HG03432 (cell line): Measurements from ENCODE around the gene RERE.
"Not testable (repeated sequence)": the region's sequence is repeated elsewhere in the genome, so short reads cannot be mapped to it uniquely, and the experiment has no call there.

Source experiments
- ATAC-seq: cut with Tn5 transposase; IDR thresholded peaks from one replicate; pipeline ENCODE4 v1.9.1; 2021; ENCODE audit warnings: mild to moderate bottlenecking, moderate library complexity; ENCODE audit not compliant: unreplicated experiment

The RERE gene

DNA sequence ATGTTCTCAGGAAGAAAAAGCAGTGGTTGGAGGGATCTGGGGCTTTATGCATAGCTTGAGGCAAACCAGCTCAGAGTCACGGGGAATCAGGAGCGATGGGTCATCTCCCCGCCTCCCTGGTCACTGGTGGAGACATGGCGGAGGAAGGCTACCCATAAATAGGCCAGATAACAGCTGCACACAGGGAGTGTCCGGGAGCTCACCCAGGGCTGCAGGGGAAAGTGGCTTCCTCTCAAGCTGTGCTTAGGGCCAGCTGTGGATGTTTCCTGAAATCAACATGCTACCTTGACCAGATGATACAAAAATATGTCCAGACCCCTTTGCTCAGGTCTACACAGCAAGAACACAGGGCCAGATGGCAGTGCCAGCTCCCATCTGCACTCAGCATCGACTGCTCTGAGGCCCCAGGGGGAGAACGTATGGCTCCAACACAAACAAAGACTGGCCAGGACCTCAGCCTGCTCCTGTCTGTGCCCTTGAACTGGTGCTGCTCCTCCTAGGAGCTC, 27.1 kb upstream of the RERE start:
- ATAC-seq, result no peak

DNA sequence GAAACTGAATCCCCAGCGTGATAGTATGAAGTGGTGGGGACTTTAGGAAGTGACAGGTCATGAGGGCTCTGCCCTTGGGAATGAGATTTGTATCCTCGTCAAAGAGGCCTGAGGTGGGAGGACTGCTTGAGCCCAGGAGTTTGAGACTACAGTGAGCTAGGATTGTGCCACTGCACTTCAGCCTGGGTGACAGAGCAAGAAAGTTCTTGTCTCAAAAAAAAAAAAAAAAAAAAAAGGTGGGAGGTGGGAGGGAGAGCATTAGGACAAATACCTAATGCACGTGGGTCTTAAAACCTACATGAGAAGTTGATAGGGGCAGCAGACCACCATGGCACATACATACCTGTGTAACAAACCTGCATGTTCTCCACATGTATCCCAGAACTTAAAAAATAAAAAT, 24.0 kb upstream of the RERE start:
- no peak for ATAC-seq

DNA sequence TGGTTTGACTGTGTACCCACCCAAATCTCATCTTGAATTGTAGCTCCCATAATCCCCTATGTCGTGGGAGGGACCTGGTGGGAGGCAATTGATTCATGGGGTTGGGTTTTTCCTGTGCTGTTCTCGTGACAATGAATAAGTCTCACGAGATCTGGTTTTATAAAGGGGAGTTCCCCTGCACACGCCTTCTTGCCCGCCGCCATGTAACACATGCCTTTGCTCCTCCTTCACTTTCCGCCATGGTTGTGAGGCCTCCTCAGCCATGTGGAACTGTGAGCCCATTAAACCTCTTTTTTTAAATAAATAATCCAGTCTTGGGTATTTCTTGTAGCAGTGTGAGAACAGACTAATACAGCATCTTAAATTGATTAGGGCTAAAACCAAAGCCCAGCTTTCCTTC, 22.6 kb upstream of the RERE start:
- ATAC-seq, result no peak

- no peak for ATAC-seq
Measured at GRCh38 chr1:8835941-8836643, 18.7 kb upstream of the RERE start.

GRCh38 chr1:8831340-8831739, 13.9 kb upstream of the RERE start:
- no peak for ATAC-seq

DNA sequence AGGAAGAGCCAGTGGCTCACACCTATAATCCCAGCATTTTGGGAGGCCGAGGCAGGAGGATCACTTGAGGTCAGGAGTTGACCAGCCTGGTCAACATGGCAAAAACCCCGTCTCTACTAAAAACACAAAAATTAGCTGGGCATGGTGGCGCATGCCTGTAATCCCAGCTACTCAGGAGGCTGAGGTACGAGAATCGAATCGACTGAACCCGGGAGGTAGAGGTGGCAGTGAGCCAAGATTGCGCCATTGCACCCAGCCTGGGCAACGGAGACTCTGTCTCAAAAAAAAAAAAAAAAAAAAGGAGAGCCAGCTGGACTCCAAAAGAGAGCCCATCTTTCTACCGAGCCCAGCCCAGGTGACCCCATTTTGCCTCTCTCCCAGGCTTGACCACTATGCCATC, 13.3 kb upstream of the RERE start:
- ATAC-seq, result not testable (repeated sequence)

- no peak for ATAC-seq
Measured at GRCh38 chr1:8825985-8826481, 8.6 kb upstream of the RERE start.

DNA sequence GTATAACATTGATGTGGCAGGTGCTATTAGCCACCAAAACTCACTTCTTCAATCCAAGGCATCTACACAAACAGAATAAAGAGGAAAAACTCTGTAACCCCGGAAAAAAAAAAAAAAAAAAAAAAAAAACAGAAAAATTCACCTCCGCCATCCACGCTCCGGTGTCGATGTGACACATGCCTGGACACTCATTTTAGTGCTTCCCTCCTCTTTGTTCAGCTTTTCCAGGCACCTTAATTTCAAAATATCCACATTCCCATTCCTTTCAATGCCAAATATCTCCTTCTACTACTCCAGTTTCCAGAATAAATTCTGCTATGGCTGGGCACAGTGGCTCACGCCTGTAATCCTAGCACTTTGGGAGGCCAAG, 5.8 kb upstream of the RERE start:
- no peak for ATAC-seq

DNA sequence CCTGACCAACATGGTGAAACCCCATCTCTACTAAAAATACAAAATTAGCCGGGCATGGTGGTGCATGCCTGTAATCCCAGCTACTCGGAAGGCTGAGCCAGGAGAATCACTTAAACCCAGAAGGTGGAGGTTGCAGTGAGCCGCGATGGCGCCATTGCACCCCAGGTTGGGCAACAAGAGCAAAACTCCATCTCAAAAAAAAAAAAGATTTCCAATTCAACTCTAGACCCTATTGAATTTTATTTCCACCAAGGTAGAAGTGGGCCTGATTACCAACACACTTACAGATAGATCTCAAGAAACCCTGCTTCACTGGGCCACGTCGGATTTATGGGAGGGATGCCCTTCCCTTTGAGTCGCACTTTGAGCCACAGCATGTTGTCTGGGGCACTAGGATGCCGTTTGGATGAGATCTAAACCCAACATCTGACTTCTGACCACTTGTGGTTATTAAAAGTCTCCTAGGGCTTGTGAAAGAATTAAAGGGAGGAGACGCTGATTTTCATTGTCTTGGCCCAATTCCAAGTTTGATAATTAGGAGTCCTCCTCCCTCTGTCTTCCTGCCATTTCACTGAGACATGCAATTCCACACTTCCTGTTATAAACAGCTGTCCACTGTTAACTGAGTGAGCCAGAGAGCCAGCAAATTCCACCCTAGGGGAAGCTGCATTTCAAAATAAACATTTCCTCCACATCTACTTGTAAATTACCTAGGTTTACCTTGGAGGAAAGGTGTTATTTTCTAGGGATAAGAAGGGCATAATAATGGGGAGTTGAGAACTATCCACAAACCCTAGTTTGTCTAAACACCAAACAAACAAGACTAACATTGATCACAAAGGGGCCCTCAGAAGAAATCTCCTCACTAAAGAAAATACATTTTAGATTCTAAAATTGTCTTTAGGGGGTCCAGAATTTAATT, 5.2 kb upstream of the RERE start:
- ATAC-seq, result no peak

DNA sequence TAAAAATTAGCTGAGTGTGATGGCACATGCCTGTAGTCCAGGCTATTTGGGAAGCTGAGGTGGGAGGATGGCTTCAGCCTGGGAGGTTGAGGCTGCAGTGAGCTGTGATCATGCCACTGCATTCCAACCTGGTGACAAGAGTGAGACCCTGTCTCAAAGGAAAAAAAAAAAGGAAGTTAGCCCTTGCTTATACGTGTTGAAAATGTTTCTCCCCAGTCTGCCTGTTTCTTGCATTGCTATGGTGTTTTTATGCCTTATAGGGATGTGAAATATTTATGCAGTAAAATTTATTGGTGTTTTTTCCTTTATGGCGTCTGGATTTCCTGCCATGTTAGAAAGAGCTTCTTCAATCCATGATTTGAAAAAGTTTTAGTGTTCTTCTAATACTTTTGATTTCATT, 3.6 kb upstream of the RERE start:
- no peak for ATAC-seq

DNA sequence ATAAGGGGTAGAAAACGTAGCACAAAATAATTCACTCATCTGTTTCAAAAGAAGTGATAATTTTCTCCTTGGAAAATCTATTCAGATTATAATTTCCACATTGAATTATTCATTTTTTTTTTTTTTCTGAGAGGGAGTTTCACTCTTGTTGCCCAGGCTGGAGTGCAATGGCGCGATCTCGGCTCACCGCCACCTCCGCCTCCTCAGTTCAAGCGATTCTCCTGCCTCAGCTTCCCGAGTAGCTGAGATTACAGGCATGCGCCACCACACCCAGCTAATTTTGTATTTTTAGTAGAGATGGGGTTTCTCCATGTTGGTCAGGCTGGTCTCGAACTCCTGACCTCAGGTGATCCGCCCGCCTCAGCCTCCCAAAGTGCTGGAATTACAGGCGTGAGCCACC, 1.3 kb upstream of the RERE start:
- not testable (repeated sequence) for ATAC-seq

DNA sequence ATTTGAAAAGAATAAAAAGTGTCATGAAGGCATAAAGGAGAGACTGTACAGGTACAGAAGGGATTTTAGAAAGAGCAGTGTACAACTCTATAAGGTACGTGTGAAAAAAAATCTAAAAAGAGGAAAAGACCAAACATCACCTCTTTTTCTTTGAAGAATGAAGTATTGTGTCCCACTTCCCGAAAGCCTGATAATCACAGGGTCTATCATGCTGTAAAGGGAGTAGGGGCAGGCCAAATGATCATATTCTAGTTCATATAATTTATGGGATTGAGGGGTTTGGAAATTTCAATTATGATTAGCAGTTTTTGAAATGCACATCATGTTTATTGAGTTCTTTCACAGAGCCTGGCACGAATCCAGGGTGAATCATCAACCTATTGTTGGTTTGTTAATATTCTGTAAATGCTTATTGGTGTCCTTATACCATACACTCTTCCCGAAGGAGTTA, 910 bp upstream of the RERE start:
- no peak for ATAC-seq

GRCh38 chr1:8816831-8817411, 519 bp downstream of the RERE start:
- peak; percentile 24 for ATAC-seq

DNA sequence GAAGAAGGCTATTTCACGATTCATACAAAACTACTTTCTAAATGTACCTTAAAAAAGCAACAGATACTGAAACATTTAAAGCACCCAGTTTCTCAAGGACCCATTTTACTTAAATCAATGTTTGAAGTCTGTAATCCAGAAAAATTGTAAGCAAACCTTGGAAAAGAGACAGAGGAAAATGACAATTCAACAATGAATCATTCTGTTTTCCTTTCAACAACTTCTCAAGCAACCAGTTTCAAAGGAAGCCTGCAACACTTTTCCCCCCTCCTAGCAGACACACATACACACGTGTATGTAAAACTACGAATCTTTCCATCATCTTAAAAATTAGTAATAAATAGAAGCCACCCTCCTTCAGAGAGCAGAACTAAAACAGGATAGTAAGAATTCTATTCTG, 1.2 kb downstream of the RERE start:
- ATAC-seq, result no peak

DNA sequence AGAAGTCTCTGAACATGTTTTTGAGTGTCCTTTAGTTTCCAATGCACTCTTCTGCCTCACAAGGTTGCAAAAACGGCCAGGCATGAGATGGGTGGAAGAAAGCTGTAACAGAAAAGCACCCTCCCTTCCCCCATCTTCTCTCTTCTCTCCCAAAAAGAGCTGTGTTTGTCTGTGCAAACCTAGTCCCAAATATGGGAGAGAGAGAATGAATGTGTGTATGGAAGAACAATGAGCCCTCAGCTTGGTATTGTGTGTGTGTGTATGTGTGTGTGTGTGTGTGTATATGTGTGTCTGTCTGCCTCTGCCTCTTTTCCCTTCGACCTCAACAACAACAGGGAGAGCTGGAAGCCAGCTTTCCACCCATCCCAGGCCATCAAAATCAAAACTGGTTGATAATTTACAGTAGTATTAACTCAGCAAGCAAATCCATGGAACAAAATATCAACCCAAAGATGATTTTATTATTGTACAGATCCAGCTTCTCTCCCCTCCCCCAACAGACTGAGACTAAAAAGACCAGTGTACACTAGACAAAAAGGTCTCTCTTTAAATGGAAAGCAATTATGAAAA, 1.8 kb downstream of the RERE start:
- no peak for ATAC-seq

DNA sequence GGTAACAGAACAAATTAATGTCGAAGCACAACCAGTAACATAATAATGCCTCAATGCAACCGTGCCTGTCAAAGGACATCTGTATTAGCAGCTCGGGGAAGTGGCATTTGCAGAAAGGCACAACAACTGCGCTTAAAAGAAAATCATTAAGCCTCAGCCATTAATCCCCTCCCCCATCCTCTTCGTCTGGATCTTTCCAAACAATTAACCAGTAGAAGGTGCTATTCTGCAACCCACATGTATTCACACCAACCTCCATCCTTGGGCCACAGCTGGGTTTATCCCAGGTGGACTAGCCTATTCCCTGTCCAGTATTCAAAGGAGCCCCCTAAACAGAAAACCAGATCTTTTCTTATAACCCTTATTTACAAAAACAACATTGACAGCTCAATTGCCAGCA, 2.6 kb downstream of the RERE start:
- no peak for ATAC-seq

- no peak for ATAC-seq
Measured at GRCh38 chr1:8813991-8814390, 3.4 kb downstream of the RERE start.

DNA sequence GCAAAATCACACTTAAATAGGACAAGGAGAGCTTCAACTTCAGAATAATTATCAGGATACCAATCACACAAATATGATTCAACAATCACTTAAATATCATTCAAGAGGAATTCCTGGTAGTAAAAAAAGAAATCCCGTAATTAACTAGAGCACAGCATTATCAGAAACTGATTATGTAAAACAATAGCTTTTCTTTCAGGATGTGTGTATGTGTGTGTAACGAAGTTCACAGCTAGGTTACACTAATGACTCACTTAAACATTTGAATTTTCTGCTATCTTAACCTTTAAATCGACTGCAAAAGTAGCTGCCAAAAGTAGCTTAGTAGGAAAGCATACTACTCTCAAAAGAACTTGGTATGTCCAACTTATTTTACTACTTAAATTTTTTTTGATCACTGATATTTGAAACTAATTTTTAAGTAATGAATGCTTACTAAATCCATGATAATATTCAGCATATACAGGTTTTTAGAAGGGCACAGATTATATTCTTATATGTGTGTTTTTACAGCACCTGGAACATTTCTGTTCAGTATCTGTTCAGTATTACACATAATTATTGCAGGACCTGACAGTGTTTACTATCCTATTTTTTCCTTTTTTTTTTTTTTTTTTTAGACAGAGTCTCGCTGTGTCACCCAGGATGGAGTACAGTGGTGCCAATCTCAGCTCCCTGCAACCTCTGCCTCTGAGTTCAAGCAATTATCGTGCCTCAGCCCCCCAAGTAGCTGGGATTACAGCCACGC, 4.2 kb downstream of the RERE start:
- ATAC-seq, result no peak

- no peak for ATAC-seq
Measured at GRCh38 chr1:8812081-8812480, 5.4 kb downstream of the RERE start.

DNA sequence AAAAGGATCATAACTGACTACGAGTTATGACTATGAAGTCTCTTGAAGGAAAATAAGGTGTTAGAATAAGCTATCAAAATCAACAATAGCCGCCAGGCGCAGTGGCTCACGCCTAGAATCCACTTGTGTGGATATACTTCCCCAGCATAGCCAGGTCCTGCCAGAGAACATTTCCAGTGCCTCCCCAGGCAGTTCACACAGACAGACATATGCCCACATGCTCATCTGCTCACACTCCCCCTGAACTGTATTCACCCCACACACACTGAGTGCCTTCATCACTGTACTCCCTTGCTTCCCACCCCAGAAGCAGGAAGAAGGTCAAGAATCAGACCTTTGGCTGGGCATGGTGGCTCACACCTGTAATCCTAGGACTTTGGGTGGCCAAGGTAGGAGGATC, 6.5 kb downstream of the RERE start:
- ATAC-seq, result no peak

DNA sequence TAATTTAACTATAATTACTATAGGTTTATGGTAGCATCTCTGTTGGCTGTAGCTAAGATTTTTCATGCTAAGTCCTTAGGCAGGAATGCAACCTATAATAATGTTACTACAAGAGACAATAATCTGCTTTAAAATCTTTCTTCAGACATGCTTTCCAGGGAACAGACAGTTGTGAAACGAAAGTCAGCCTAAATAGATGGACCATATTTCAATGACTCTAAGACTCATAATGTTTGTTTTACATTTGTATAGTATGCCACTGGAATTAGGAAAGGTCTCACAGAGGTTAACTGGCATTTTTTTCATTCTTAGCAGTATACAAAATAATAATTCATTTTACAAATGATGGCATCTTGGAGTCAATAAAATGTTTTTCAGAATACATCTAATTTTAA, 8.1 kb downstream of the RERE start:
- no peak for ATAC-seq
